Tibial artery (tissue), 4 donors: ENCODE data around the gene TNIP1.
A peak's percentile ranks its signal among the peaks of the same experiment; 100 is the strongest.

ENCODE experiments used
- DNase-seq, 2 donors: peaks; one replicate each; pipeline ENCODE4 v3.0.0-alpha.2; 2019
- H3K27ac ChIP-seq, 2 donors: fragments of 200-600 bp; sonication (generic) in 1 of 2; 1 replicate in 1 of 2; 2 replicates in 1 of 2; pipeline ENCODE4 v1.5.1; 2018 to 2019; ENCODE audit warnings: mild to moderate bottlenecking in 1 of 2
- H3K27me3 ChIP-seq, 2 donors: fragments of 200-600 bp; sonication (generic) in 1 of 2; one replicate each; pipeline versions ENCODE4 v1.5.1 to v1.6.0; 2016 to 2019
- H3K36me3 ChIP-seq, 3 donors: fragments of 200-600 bp; sonication (generic) in 2 of 3; one replicate each; pipeline ENCODE4 v1.5.1; 2016 to 2019; ENCODE audit warnings: mild to moderate bottlenecking in 2 of 3
- H3K4me1 ChIP-seq, 4 donors: fragments of 200-600 bp; sonication (generic) in 2 of 4; 1 replicate in 3 of 4; 2 replicates in 1 of 4; pipeline ENCODE4 v1.5.1; 2016 to 2019
- H3K4me3 ChIP-seq, 2 donors: fragments of 200-600 bp; sonication (generic) in 1 of 2; 1 replicate in 1 of 2; 2 replicates in 1 of 2; pipeline ENCODE4 v1.5.1; 2018 to 2019; ENCODE audit warnings: mild to moderate bottlenecking in 2 of 2
- H3K9me3 ChIP-seq, 3 donors: fragments of 200-600 bp; sonication (generic) in 1 of 3; one replicate each; pipeline ENCODE4 v1.5.1; 2016 to 2019
- intact Hi-C: fragments of 100-400 bp; cut with DNase I; formaldehyde crosslinking; loops from one replicate; pipeline ENCODE4 v1.15.0; 2023; ENCODE audit warnings: low total_unique reads
- TF ChIP-seq, protein P1 (sequence below), 2 experiments: fragments of 200-600 bp in 1 of 2; fragments of 450-650 bp in 1 of 2; IDR thresholded peaks; one replicate each; pipeline ENCODE4 v1.5.1; 2017 to 2019; ENCODE audit warnings: antibody characterized with exemption in 2 of 2, mild to moderate bottlenecking in 1 of 2, moderate library complexity in 1 of 2

The TNIP1 gene

DNA sequence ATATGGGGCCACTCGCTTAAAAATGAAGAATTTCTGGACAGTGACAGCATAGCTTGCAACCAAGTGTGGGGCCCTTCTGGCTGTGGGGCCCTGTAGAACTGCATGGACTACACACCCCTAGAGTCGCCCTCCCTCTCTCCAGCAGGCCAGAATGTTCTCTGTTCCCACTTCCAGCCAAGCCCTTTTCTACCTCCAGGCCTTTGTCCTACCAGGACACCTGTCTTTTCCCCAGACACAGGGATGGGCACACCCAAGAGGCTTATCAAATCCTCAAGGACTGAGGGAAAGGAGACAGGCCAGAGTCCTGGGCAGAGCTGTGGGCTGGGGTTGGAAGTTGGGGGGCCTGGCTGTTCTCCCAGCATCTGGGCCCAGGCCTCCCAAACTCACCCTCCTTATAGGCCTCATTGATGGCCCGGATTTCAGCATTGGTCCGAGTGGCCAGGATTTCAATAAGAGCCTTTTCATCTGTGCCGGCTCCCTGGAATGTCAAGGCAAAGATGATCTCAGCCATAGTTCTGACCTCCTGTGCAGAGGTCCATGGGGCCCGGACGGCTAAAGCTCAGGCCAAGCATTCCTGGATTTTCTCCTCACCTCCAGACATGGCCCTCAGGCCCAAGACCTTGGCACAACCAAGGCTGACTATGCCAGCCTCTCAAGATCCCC lies 38.2 kb upstream of the TNIP1 start:
- peaks cover 51 to 84% (median 75%) of the 10 kb centered on the region in 3 donors for H3K36me3 ChIP-seq
- TF ChIP-seq, protein P1, sequence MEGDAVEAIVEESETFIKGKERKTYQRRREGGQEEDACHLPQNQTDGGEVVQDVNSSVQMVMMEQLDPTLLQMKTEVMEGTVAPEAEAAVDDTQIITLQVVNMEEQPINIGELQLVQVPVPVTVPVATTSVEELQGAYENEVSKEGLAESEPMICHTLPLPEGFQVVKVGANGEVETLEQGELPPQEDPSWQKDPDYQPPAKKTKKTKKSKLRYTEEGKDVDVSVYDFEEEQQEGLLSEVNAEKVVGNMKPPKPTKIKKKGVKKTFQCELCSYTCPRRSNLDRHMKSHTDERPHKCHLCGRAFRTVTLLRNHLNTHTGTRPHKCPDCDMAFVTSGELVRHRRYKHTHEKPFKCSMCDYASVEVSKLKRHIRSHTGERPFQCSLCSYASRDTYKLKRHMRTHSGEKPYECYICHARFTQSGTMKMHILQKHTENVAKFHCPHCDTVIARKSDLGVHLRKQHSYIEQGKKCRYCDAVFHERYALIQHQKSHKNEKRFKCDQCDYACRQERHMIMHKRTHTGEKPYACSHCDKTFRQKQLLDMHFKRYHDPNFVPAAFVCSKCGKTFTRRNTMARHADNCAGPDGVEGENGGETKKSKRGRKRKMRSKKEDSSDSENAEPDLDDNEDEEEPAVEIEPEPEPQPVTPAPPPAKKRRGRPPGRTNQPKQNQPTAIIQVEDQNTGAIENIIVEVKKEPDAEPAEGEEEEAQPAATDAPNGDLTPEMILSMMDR (IDR thresholded peaks at IDR 0.05), result no peak

DNA sequence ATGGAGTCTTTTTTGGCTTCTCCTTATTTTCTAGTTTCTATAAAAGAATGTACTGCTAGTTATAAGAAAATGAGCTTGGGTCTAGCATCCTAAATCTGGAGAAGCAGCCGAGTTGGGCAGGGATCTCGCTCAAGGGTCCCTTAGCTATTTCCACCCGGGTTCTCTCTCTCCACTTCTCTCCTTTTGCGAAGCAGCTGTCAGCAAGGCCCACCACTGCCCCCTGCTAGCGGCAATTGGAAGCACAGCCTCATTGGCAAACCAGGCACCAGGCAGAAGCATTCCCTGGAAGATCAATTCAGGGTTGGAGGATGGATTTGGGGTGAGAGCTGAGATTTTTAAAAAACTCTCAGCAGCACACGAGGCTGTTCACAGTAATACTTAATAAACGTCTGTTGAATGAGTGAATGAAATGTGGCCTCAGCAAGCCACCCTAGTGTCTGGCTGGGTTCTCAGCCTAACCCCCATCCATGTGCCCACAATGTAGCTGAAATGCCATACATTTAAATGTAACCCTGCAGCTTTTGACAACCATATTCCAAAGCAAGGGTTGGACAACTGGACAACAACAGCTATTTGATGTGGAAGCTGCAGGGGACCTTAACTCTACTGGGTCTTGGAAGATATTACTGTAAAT lies 34.6 kb upstream of the TNIP1 start:
- intact Hi-C loops, result loop anchor here (2.0 to 5.0 kb wide), 2 partner anchors 63 to 113 kb away; no protein-coding TSS in a partner anchor
- peak; percentile 79 to 83 for DNase-seq
- H3K9me3 ChIP-seq, result no peaks in the 10 kb centered on the region
- no peaks in the 10 kb centered on the region for H3K4me1 ChIP-seq
- H3K27me3 ChIP-seq, result no peaks in the 10 kb centered on the region
- TF ChIP-seq, protein P1 (IDR thresholded peaks at IDR 0.05), result peak; percentile 94 to 96
- H3K27ac ChIP-seq, result no peak overlapping the region
- H3K36me3 ChIP-seq, result peaks cover 34 to 81% (median 71%) of the 10 kb centered on the region in 3 donors
- H3K4me3 ChIP-seq, result no peak overlapping the region

More for the DNA sequence above, 38.2 kb upstream of the TNIP1 start:
- DNase-seq, result no peak
- intact Hi-C loops, result loop anchor here (5.0 kb wide), 1 partner anchor 117 kb away; no protein-coding TSS in a partner anchor
- Histone ChIP-seq H3K4me3 (no peak overlapping the region), H3K4me1 (peaks cover 0 to 6% (median 6%) of the 10 kb centered on the region in 4 donors), H3K27me3 (no peaks in the 10 kb centered on the region), H3K9me3 (no peaks in the 10 kb centered on the region), H3K27ac (no peak overlapping the region)

DNA sequence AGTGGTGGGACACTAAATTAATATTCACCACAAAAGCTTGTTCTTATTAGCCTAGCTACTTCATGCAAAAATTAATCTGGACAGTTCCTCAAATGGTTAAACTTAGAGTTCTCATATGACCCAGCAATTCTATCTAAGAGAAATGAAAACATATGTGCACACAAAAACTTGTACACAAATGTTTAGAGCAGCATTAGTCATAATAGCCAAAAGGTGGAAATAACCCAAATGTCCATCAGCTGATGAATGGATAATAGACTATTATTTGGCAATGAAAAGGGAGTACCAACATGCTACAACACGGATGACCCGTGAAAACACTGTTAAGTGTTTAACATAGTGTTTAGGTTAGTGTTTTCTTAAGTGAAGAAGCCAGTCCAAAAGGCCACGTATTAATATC lies 32.8 kb upstream of the TNIP1 start:
- Histone ChIP-seq H3K9me3 (no peaks in the 10 kb centered on the region), H3K4me1 (peaks cover 0 to 6% (median 3%) of the 10 kb centered on the region in 4 donors), H3K4me3 (no peak overlapping the region), H3K27me3 (no peaks in the 10 kb centered on the region), H3K36me3 (peaks cover 36 to 81% (median 71%) of the 10 kb centered on the region in 3 donors), H3K27ac (no peak overlapping the region)
- DNase-seq, result no peak
- intact Hi-C loops, result loop anchor here (2.0 kb wide), 1 partner anchor 61 kb away; no protein-coding TSS in a partner anchor
- TF ChIP-seq, protein P1 (IDR thresholded peaks at IDR 0.05), result no peak

DNA sequence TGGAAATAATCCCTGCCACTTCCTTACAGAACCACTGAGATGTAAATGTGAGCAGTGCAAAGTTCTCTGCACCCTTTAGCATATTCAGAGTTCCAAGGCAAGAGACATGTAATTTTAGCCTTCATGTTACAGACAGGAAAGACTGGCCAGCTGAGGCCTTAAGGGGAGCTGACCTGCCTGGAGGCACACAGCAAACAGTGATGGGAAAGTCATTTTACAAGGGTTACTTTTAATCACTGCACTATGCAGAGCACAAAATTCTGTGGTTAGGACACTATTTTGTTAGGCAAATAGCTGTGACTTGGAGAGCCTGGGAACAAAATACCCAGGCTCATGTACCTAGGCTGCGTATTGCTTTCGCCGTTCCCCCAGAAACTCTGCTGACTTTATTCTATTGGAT lies 30.2 kb upstream of the TNIP1 start:
- H3K36me3 ChIP-seq, result peaks cover 35 to 81% (median 74%) of the 10 kb centered on the region in 3 donors

DNA sequence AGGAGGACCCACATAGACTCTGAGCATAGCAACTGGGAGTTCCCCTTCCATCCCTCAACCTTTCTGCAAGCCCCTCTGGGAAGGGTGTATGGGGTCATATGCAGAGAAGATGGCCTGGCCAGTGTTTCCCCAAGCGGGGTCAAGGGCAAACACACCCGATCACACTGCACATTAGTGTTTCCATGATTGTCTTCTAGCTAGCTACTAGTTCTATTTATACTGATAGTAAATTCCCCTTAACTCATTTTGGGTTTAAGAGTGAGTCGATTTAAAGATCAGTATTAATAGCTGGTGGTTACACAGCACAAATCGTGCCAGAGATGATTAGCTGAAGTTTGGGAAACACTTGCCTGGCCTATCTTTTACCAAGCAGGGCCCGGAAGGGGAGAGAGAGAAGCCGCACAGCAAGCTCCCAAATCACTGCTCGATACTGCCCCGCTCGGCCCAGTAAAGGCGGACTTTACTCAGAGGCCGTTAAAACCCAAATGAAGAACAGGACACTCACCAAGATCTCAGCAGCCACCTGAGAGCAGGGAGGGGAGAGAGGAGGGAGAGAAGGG lies 29.4 kb upstream of the TNIP1 start:
- intact Hi-C loops, result no loop called here
- TF ChIP-seq, protein P1 (IDR thresholded peaks at IDR 0.05), result no peak

More for the DNA sequence above, 30.2 kb upstream of the TNIP1 start:
- DNase-seq, result no peak
- intact Hi-C loops, result no loop called here
- H3K27me3 ChIP-seq, result no peaks in the 10 kb centered on the region
- no peak overlapping the region for H3K4me3 ChIP-seq
- H3K9me3 ChIP-seq, result no peaks in the 10 kb centered on the region
- H3K27ac ChIP-seq, result no peak overlapping the region
- TF ChIP-seq, protein P1 (IDR thresholded peaks at IDR 0.05), result no peak
- H3K4me1 ChIP-seq, result peaks cover 0 to 16% (median 11%) of the 10 kb centered on the region in 4 donors

More for the DNA sequence above, 29.4 kb upstream of the TNIP1 start:
- no peak overlapping the region for H3K4me3 ChIP-seq
- H3K36me3 ChIP-seq, result peaks cover 35 to 87% (median 77%) of the 10 kb centered on the region in 3 donors
- no peaks in the 10 kb centered on the region for H3K9me3 ChIP-seq
- no peak overlapping the region for H3K27ac ChIP-seq
- no peaks in the 10 kb centered on the region for H3K27me3 ChIP-seq
- peaks cover 0 to 16% (median 11%) of the 10 kb centered on the region in 4 donors for H3K4me1 ChIP-seq
- DNase-seq, result no peak
